ENCODE data around the gene TNFAIP8L2.
A peak's percentile ranks its signal among the peaks of the same experiment; 100 is the strongest.

Gene TNFAIP8L2

GRCh38 chr1:151156515-151156819, at the start of gene TNFAIP8L2:
TNFAIP8L2 (plus strand) TSS chr1:151156649; CDS start chr1:151158698, 2,049 bp downstream.
- no peak for DNase-seq

GRCh38 chr1:151106894-151107293, 49.6 kb upstream of the TNFAIP8L2 start:
- no peak for DNase-seq

- DNase-seq, result no peak
Measured at GRCh38 chr1:151108331-151108730, 48.1 kb upstream of the TNFAIP8L2 start.

GRCh38 chr1:151113877-151114276, 42.6 kb upstream of the TNFAIP8L2 start:
- DNase-seq, result no peak

GRCh38 chr1:151124763-151125403, 31.6 kb upstream of the TNFAIP8L2 start:
- no peak for DNase-seq

- no peak for DNase-seq
Measured at GRCh38 chr1:151128800-151129199, 27.6 kb upstream of the TNFAIP8L2 start.

GRCh38 chr1:151130987-151131586, 25.4 kb upstream of the TNFAIP8L2 start:
- DNase-seq, result no peak

GRCh38 chr1:151131701-151132334, 24.6 kb upstream of the TNFAIP8L2 start:
- no peak for DNase-seq

- no peak for DNase-seq
Measured at GRCh38 chr1:151132335-151133017, 24.0 kb upstream of the TNFAIP8L2 start.

GRCh38 chr1:151133018-151133806, 23.2 kb upstream of the TNFAIP8L2 start:
- no peak for DNase-seq

GRCh38 chr1:151134396-151134795, 22.1 kb upstream of the TNFAIP8L2 start:
- DNase-seq, result no peak

- DNase-seq, result no peak
Measured at GRCh38 chr1:151134991-151135390, 21.5 kb upstream of the TNFAIP8L2 start.

- DNase-seq, result no peak
Measured at GRCh38 chr1:151135433-151136385, 20.7 kb upstream of the TNFAIP8L2 start.

- no peak for DNase-seq
Measured at GRCh38 chr1:151137789-151138188, 18.7 kb upstream of the TNFAIP8L2 start.

GRCh38 chr1:151142411-151143056, 13.9 kb upstream of the TNFAIP8L2 start:
- no peak for DNase-seq

- no peak for DNase-seq
Measured at GRCh38 chr1:151143057-151143435, 13.4 kb upstream of the TNFAIP8L2 start.

GRCh38 chr1:151143986-151144385, 12.5 kb upstream of the TNFAIP8L2 start:
- no peak for DNase-seq

- DNase-seq, result no peak
Measured at GRCh38 chr1:151144474-151145303, 11.8 kb upstream of the TNFAIP8L2 start.

GRCh38 chr1:151145304-151146071, 11.0 kb upstream of the TNFAIP8L2 start:
- DNase-seq, result peak; percentile 62

GRCh38 chr1:151146072-151146411, 10.4 kb upstream of the TNFAIP8L2 start:
- no peak for DNase-seq
